GM12865 (cell line): ENCODE data around the gene CIAPIN1.
A peak's percentile ranks its signal among the peaks of the same experiment; 100 is the strongest.

Source experiments
- DNase-seq: peaks from one replicate; pipeline ENCODE4 v3.0.0; 2010; ENCODE audit warnings: low read depth
- H3K4me3 ChIP-seq: 2 replicates; pipeline ENCODE4 v1.5.1; 2011; ENCODE audit warnings: mild to moderate bottlenecking, low read depth, low read length, control low read depth
- TF ChIP-seq, protein P1 (sequence below): IDR thresholded peaks from 2 replicates; pipeline ENCODE4 v1.5.1; 2011; ENCODE audit warnings: low read length, control low read depth, low read depth, inconsistent platforms; ENCODE audit not compliant: insufficient read depth; ENCODE audit errors: missing control alignments

Gene CIAPIN1

DNA sequence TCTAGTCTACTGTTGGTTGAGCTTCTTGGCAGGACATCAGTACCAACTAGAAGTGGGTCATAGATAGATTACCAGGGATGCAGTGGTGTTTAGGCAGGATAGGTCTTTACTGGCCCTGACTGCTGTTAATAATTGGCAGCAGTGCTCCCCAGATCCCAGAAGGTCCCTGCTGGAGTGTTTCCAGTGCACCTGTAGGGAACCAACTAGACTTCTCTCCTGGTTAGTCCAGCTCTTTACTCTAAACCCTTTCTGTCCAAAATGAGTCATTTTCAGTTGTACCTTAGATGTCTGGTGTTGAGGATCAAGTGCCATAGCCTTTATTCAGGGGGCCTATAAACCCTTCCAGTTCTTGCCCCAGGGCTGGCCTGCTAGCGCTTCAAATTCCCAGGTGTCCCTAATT lies 24.0 kb upstream of the CIAPIN1 start:
- TF ChIP-seq, protein P1, sequence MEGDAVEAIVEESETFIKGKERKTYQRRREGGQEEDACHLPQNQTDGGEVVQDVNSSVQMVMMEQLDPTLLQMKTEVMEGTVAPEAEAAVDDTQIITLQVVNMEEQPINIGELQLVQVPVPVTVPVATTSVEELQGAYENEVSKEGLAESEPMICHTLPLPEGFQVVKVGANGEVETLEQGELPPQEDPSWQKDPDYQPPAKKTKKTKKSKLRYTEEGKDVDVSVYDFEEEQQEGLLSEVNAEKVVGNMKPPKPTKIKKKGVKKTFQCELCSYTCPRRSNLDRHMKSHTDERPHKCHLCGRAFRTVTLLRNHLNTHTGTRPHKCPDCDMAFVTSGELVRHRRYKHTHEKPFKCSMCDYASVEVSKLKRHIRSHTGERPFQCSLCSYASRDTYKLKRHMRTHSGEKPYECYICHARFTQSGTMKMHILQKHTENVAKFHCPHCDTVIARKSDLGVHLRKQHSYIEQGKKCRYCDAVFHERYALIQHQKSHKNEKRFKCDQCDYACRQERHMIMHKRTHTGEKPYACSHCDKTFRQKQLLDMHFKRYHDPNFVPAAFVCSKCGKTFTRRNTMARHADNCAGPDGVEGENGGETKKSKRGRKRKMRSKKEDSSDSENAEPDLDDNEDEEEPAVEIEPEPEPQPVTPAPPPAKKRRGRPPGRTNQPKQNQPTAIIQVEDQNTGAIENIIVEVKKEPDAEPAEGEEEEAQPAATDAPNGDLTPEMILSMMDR = no peak
- no peak overlapping the region for H3K4me3 ChIP-seq
- no peak for DNase-seq

DNA sequence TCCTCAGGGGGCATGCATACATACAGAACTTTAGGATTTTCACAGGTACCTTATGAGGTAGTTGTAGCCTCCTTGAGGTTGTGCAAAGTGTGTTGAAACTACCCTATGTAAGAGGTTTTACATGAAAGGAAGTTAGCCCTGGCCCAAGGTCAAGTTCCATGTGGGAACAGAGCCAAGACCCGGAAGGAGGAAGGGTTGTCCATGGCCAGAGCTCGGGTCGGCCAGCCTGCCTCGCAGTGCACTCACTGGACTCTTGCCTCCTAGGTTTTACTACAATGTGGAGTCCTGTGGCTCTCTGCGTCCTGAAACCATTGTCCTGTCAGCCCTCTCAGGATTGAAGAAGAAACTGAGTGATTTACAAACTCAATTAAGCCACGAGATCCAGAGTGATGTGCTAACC lies 23.5 kb upstream of the CIAPIN1 start:
- TF ChIP-seq, protein P1 = no peak
- no peak overlapping the region for H3K4me3 ChIP-seq
- DNase-seq = no peak

DNA sequence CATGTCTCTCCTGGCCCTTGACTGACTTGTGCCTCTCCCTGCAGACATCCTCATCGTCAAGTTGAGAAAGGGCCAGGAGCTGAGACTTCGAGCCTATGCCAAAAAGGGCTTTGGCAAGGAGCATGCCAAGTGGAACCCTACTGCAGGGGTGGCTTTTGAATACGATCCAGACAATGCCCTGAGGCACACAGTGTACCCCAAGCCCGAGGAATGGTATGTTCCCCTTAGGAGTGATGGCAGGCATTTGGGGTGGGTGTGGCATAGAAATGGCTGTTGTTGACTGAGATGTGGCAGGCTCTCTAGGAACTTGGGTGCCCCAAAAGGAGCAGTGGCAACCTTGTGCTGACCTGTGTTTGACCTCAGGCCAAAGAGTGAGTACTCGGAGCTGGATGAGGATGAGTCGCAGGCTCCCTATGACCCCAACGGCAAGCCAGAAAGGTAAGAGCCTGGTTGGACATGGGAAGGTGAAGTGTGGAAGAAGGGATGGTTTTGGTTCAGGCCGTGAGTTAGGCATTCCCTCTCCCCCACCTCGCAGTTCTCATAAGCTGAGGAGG lies 22.8 kb upstream of the CIAPIN1 start:
- TF ChIP-seq, protein P1 = no peak
- no peak for DNase-seq
- no peak overlapping the region for H3K4me3 ChIP-seq

DNA sequence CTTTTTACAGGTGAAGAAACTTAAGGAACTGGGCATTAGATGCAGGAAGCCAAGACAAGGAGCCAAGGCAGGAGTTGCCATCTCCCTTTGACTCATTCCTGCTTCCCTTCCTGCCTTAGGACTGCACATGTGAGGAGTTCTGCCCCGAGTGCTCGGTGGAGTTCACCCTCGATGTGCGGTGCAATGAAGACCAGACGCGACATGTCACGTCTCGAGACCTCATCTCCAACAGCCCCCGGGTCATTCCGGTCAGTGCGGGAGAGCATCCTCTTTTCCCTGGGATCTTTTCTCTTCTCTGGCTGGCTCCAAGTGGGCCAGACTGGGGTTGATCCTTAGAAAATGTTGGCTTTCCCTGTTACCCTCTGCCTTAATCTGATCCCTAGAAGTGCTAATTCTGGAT lies 21.9 kb upstream of the CIAPIN1 start:
- DNase-seq = no peak
- H3K4me3 ChIP-seq = no peak overlapping the region
- TF ChIP-seq, protein P1 = no peak

DNA sequence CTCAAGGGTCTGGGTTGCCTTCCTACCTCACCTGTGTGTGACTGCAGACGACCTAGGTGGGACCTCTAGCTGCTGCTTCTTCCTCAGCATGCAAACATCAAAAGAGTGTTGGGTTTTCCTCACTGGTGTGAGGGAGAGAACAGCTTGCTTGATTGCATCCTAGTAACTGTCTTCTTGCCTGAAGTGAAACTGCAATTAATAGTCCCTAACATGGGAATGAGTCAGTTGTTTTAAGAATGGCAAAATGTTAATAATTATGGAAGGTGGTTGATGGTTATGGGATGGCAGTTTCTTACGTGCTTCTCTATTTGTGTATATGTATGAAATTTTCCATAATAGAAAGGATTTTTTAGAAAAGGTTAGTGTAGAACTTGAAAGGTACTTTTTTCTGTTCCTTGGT lies 21.2 kb upstream of the CIAPIN1 start:
- TF ChIP-seq, protein P1 = no peak
- no peak for DNase-seq
- H3K4me3 ChIP-seq = no peak overlapping the region

DNA sequence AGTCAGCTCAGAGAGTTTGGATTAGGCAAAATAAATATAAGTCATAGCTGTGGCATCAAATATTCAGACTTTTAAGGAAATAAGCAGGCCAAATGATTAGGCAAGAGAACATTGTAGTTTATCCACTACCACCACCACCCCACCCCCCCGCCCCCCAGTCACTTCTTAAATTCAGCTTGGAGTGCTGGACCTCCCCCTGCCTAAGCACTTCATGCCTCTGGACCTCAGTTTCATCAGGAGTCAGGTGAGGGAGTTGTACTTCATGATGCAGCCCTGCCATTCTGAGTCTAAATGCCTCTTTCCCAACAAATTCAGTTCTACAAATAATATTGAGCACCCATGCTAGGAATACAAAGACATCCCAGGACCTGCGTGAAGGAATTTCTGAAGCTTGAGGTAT lies 17.3 kb upstream of the CIAPIN1 start:
- no peak overlapping the region for H3K4me3 ChIP-seq

DNA sequence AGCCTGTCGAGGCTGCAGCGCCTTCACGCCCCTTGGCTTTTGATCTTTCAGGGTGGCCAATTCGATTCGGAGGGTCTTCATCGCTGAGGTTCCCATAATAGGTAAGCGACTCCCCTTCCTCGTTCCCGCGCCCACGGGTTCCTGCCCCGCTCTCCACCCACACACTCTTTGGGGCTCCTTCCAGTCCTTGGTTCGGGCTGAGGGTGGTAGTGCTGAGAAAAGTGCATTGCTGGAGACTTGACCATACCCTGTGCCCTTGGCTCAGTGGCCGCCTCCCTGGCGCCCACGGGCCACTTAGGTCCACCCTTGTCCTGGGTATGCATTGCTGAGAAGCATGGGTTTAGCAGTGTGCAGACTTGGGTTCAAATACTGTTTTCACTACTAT lies 15.8 kb upstream of the CIAPIN1 start:
- H3K4me3 ChIP-seq = peak overlapping the region; percentile 75
- TF ChIP-seq, protein P1 = no peak
- no peak for DNase-seq

More for the DNA sequence above, 17.3 kb upstream of the CIAPIN1 start:
- no peak for DNase-seq
- TF ChIP-seq, protein P1 = no peak
